HUES64 (cell line): ENCODE results near the gene MRPS10.
"Not testable (repeated sequence)": the region's sequence is repeated elsewhere in the genome, so short reads cannot be mapped to it uniquely, and the experiment has no call there.

ENCODE experiments used
- H3K27ac ChIP-seq: 2 replicates; pipeline ENCODE4 v1.7.0; 2013; ENCODE audit warnings: low read depth, low read length, inconsistent platforms
- H3K27me3 ChIP-seq: 2 replicates; pipeline ENCODE4 v1.6.1; 2013; ENCODE audit warnings: mild to moderate bottlenecking, low read length; ENCODE audit not compliant: insufficient read depth
- H3K36me3 ChIP-seq: 2 replicates; pipeline ENCODE4 v1.6.1; 2013; ENCODE audit warnings: mild to moderate bottlenecking, low read length; ENCODE audit not compliant: insufficient read depth
- H3K4me1 ChIP-seq: 2 replicates; pipeline ENCODE4 v1.6.1; 2013; ENCODE audit warnings: mild to moderate bottlenecking, low read length, moderate library complexity; ENCODE audit not compliant: insufficient read depth
- H3K4me3 ChIP-seq: 2 replicates; pipeline ENCODE4 v1.5.1; 2013; ENCODE audit warnings: mild to moderate bottlenecking, low read length, moderate library complexity
- H3K9ac ChIP-seq: 2 replicates; pipeline ENCODE4 v1.6.1; 2013; ENCODE audit warnings: mild to moderate bottlenecking, low read depth, low read length
- H3K9me3 ChIP-seq: 2 replicates; pipeline ENCODE4 v1.6.1; 2013; ENCODE audit warnings: low read depth, low read length; ENCODE audit not compliant: insufficient read depth
- WGBS: fragments of 150-250, 120-280 bp; methylation state at CpG from one replicate; pipeline ENCODE4 v1.1.7; 2013; ENCODE audit warnings: missing lambda C conversion rate; 5-methylcytosine and 5-hydroxymethylcytosine counted together

Gene MRPS10

GRCh38 chr6:42192385-42192784, 25.3 kb downstream of the MRPS10 start:
- H3K4me3 ChIP-seq, H3K27ac ChIP-seq, H3K9me3 ChIP-seq, H3K27me3 ChIP-seq, H3K9ac ChIP-seq, H3K36me3 ChIP-seq: not testable (repeated sequence)
- 90% methylated on average over 4 of the region's 5 CpGs for WGBS
- H3K4me1 ChIP-seq: peaks cover 14% of the 10 kb centered on the region

GRCh38 chr6:42190554-42191183, 27.0 kb downstream of the MRPS10 start:
- H3K4me1 ChIP-seq: peaks cover 22% of the 10 kb centered on the region
- WGBS: 88% methylated on average over 5 of the region's 5 CpGs
- H3K4me3 ChIP-seq: no peak overlapping the region
- H3K9ac ChIP-seq: no peak overlapping the region
- H3K9me3 ChIP-seq: no peaks in the 10 kb centered on the region
- H3K27ac ChIP-seq: no peak overlapping the region
- H3K36me3 ChIP-seq: no peaks in the 10 kb centered on the region
- no peaks in the 10 kb centered on the region for H3K27me3 ChIP-seq

- WGBS: 93% methylated on average over 6 of the region's 6 CpGs
- Histone ChIP-seq H3K4me3 (no peak overlapping the region), H3K27ac (no peak overlapping the region), H3K27me3 (no peaks in the 10 kb centered on the region), H3K9me3 (no peaks in the 10 kb centered on the region), H3K9ac (no peak overlapping the region), H3K4me1 (peaks cover 18% of the 10 kb centered on the region), H3K36me3 (no peaks in the 10 kb centered on the region)
Observed at GRCh38 chr6:42188406-42188805, 29.3 kb downstream of the MRPS10 start.

- Histone ChIP-seq H3K4me1 (peaks cover 12% of the 10 kb centered on the region; the same call in 1 of the 2 replicates), H3K27me3 (no peaks in the 10 kb centered on the region), H3K9ac (no peak overlapping the region), H3K36me3 (no peaks in the 10 kb centered on the region), H3K4me3 (no peak overlapping the region), H3K9me3 (no peaks in the 10 kb centered on the region), H3K27ac (no peak overlapping the region; the same call in 1 of the 2 replicates)
- 77% methylated on average over 10 of the region's 10 CpGs for WGBS
Observed at GRCh38 chr6:42185597-42185996, 32.1 kb downstream of the MRPS10 start.

GRCh38 chr6:42184475-42184874, 33.2 kb downstream of the MRPS10 start:
- Histone ChIP-seq H3K4me1 (peaks cover 12% of the 10 kb centered on the region; the same call in 1 of the 2 replicates), H3K4me3 (no peak overlapping the region), H3K27me3 (no peaks in the 10 kb centered on the region), H3K9ac (no peak overlapping the region), H3K9me3 (no peaks in the 10 kb centered on the region), H3K36me3 (no peaks in the 10 kb centered on the region; the same call in 1 of the 2 replicates), H3K27ac (no peak overlapping the region)
- WGBS: 95% methylated on average over 4 of the region's 4 CpGs

GRCh38 chr6:42182101-42182500, 35.6 kb downstream of the MRPS10 start:
- peaks cover 18% of the 10 kb centered on the region for H3K4me1 ChIP-seq
- no peak overlapping the region for H3K9ac ChIP-seq
- no peaks in the 10 kb centered on the region; the same call in 1 of the 2 replicates for H3K36me3 ChIP-seq
- H3K27me3 ChIP-seq: no peaks in the 10 kb centered on the region
- H3K9me3 ChIP-seq: no peaks in the 10 kb centered on the region
- no peak overlapping the region for H3K4me3 ChIP-seq
- no peak overlapping the region for H3K27ac ChIP-seq
- 88% methylated on average over 4 of the region's 5 CpGs for WGBS

GRCh38 chr6:42179945-42180313, 37.7 kb downstream of the MRPS10 start:
- no peaks in the 10 kb centered on the region for H3K9me3 ChIP-seq
- WGBS: 90% methylated on average over 3 of the region's 3 CpGs
- H3K36me3 ChIP-seq: no peaks in the 10 kb centered on the region; the same call in 1 of the 2 replicates
- peaks cover 11% of the 10 kb centered on the region for H3K4me1 ChIP-seq
- H3K4me3 ChIP-seq: no peak overlapping the region
- H3K9ac ChIP-seq: no peak overlapping the region
- no peaks in the 10 kb centered on the region for H3K27me3 ChIP-seq
- no peak overlapping the region for H3K27ac ChIP-seq

- Histone ChIP-seq H3K9ac (no peak overlapping the region), H3K4me3 (peak overlapping the region; percentile 62; the same call in 1 of the 2 replicates), H3K27ac (no peak overlapping the region), H3K4me1 (peaks cover 11% of the 10 kb centered on the region), H3K9me3 (no peaks in the 10 kb centered on the region), H3K27me3 (no peaks in the 10 kb centered on the region), H3K36me3 (no peaks in the 10 kb centered on the region; the same call in 1 of the 2 replicates)
- WGBS: 88% methylated on average over 20 of the region's 20 CpGs
Observed at GRCh38 chr6:42179261-42179944, 38.3 kb downstream of the MRPS10 start.

GRCh38 chr6:42177514-42178364, 39.9 kb downstream of the MRPS10 start:
- no peaks in the 10 kb centered on the region; the same call in 1 of the 2 replicates for H3K36me3 ChIP-seq
- H3K27me3 ChIP-seq: no peaks in the 10 kb centered on the region
- peak overlapping the region; percentile 92; the same call in 1 of the 2 replicates for H3K27ac ChIP-seq
- H3K9me3 ChIP-seq: no peaks in the 10 kb centered on the region
- peaks cover 11% of the 10 kb centered on the region for H3K4me1 ChIP-seq
- peak overlapping the region; percentile 57 for H3K9ac ChIP-seq
- WGBS: 5% methylated on average over 27 of the region's 27 CpGs
- peak overlapping the region; percentile 62 for H3K4me3 ChIP-seq

- peak overlapping the region; percentile 92; the same call in 1 of the 2 replicates for H3K27ac ChIP-seq
- H3K27me3 ChIP-seq: no peaks in the 10 kb centered on the region
- H3K4me3 ChIP-seq: peak overlapping the region; percentile 62
- no peaks in the 10 kb centered on the region; the same call in 1 of the 2 replicates for H3K36me3 ChIP-seq
- no peak overlapping the region; the same call in 1 of the 2 replicates for H3K9ac ChIP-seq
- peaks cover 11% of the 10 kb centered on the region for H3K4me1 ChIP-seq
- H3K9me3 ChIP-seq: no peaks in the 10 kb centered on the region
Observed at GRCh38 chr6:42176981-42177380, 40.7 kb downstream of the MRPS10 start.

- H3K27me3 ChIP-seq: no peaks in the 10 kb centered on the region
- 67% methylated on average over 5 of the region's 5 CpGs for WGBS
- peaks cover 11% of the 10 kb centered on the region for H3K4me1 ChIP-seq
- no peak overlapping the region for H3K4me3 ChIP-seq
- no peak overlapping the region for H3K27ac ChIP-seq
- H3K36me3 ChIP-seq: no peaks in the 10 kb centered on the region; the same call in 1 of the 2 replicates
- no peak overlapping the region for H3K9ac ChIP-seq
- no peaks in the 10 kb centered on the region for H3K9me3 ChIP-seq
Observed at GRCh38 chr6:42175860-42176259, 41.8 kb downstream of the MRPS10 start.
